ENCODE data around the gene ASTN2.

ASTN2 gene

GRCh38 chr9:117296453-117296852 lies 118.4 kb downstream of the ASTN2 start:
- no peak for DNase-seq

GRCh38 chr9:117293206-117294114 lies 121.4 kb downstream of the ASTN2 start:
- no peak for DNase-seq

GRCh38 chr9:117290856-117291622 lies 123.8 kb downstream of the ASTN2 start:
- no peak for DNase-seq

GRCh38 chr9:117290306-117290840 lies 124.5 kb downstream of the ASTN2 start:
- DNase-seq, result no peak

- DNase-seq, result no peak
These were observed 128.6 kb downstream of the ASTN2 start for GRCh38 chr9:117286245-117286644.

GRCh38 chr9:117284414-117284813 lies 130.4 kb downstream of the ASTN2 start:
- no peak for DNase-seq

GRCh38 chr9:117282541-117282940 lies 132.3 kb downstream of the ASTN2 start:
- DNase-seq, result no peak

GRCh38 chr9:117278471-117279035 lies 136.3 kb downstream of the ASTN2 start:
- DNase-seq, result no peak

GRCh38 chr9:117278020-117278419 lies 136.8 kb downstream of the ASTN2 start:
- DNase-seq, result no peak

- no peak for DNase-seq
These were observed 138.4 kb downstream of the ASTN2 start for GRCh38 chr9:117276444-117276843.

GRCh38 chr9:117273612-117274011 lies 141.2 kb downstream of the ASTN2 start:
- no peak for DNase-seq

GRCh38 chr9:117268847-117269446 lies 145.9 kb downstream of the ASTN2 start:
- no peak for DNase-seq

GRCh38 chr9:117266855-117267497 lies 147.9 kb downstream of the ASTN2 start:
- no peak for DNase-seq

GRCh38 chr9:117265253-117265652 lies 149.6 kb downstream of the ASTN2 start:
- no peak for DNase-seq

- no peak for DNase-seq
These were observed 156.5 kb downstream of the ASTN2 start for GRCh38 chr9:117258184-117258866.

- DNase-seq, result no peak
These were observed 161.6 kb downstream of the ASTN2 start for GRCh38 chr9:117253261-117253660.

GRCh38 chr9:117250610-117251215 lies 164.1 kb downstream of the ASTN2 start:
- DNase-seq, result no peak

GRCh38 chr9:117249799-117250198 lies 165.1 kb downstream of the ASTN2 start:
- DNase-seq, result no peak

- DNase-seq, result no peak
These were observed 167.6 kb downstream of the ASTN2 start for GRCh38 chr9:117247266-117247665.

GRCh38 chr9:117245175-117245829 lies 169.6 kb downstream of the ASTN2 start:
- no peak for DNase-seq

- DNase-seq, result no peak
These were observed 172.8 kb downstream of the ASTN2 start for GRCh38 chr9:117242082-117242481.
